Hepatocyte (in vitro differentiated cells): Measurements from ENCODE around the gene NUP50. TPM values are rescaled to one million over a fixed set of nuclear protein-coding genes. Genes with fewer than 3 reads are reported as not detected.
A peak's percentile ranks its signal among the peaks of the same experiment; 100 is the strongest.

Source experiments
- DNase-seq: peaks from one replicate; pipeline ENCODE4 v3.0.0-alpha.2; 2016; ENCODE audit warnings: low spot score
- H2AFZ ChIP-seq: fragments of 200-600 bp; sonication (generic); 2 replicates; pipeline ENCODE4 v1.6.0; 2016; ENCODE audit warnings: antibody characterized with exemption, mild to moderate bottlenecking
- H3K27ac ChIP-seq: fragments of 200-600 bp; sonication (generic); 2 replicates; pipeline ENCODE4 v1.5.1; 2016; ENCODE audit warnings: mild to moderate bottlenecking
- H3K27me3 ChIP-seq: fragments of 200-600 bp; sonication (generic); 2 replicates; pipeline ENCODE4 v1.6.1; 2016
- H3K36me3 ChIP-seq: fragments of 200-600 bp; sonication (generic); replicated peaks from 2 replicates; pipeline ENCODE4 v1.5.1; 2016; ENCODE audit warnings: low read depth; ENCODE audit not compliant: insufficient read depth
- H3K4me1 ChIP-seq: fragments of 200-600 bp; sonication (generic); 2 replicates; pipeline ENCODE4 v1.5.1; 2016; ENCODE audit warnings: mild to moderate bottlenecking, moderate library complexity; ENCODE audit not compliant: insufficient read depth
- H3K4me2 ChIP-seq: fragments of 200-600 bp; sonication (generic); 2 replicates; pipeline ENCODE4 v1.6.0; 2016
- H3K4me3 ChIP-seq: fragments of 200-600 bp; sonication (generic); 2 replicates; pipeline ENCODE4 v1.5.1; 2016; ENCODE audit warnings: mild to moderate bottlenecking
- H3K79me2 ChIP-seq: fragments of 200-600 bp; sonication (generic); 2 replicates; pipeline ENCODE4 v1.6.0; 2017; ENCODE audit warnings: mild to moderate bottlenecking
- H3K9me2 ChIP-seq: fragments of 200-600 bp; sonication (generic); replicated peaks from 2 replicates; pipeline ENCODE4 v1.6.0; 2017; ENCODE audit warnings: mild to moderate bottlenecking; ENCODE audit not compliant: insufficient read depth
- H3K9me3 ChIP-seq: fragments of 200-600 bp; sonication (generic); 2 replicates; pipeline ENCODE4 v1.5.1; 2016; ENCODE audit warnings: low read depth, mild to moderate bottlenecking
- H4K20me1 ChIP-seq: fragments of 200-600 bp; sonication (generic); 2 replicates; pipeline ENCODE4 v1.6.0; 2016; ENCODE audit warnings: mild to moderate bottlenecking; ENCODE audit not compliant: insufficient read depth, poor library complexity, severe bottlenecking
- EZH2 ChIP-seq: fragments of 200-600 bp; sonication (generic); IDR thresholded peaks from 2 replicates; pipeline ENCODE4 v1.6.1; 2016; ENCODE audit warnings: antibody characterized with exemption, mild to moderate bottlenecking, borderline replicate concordance
- EZH2phosphoT487 ChIP-seq: fragments of 200-600 bp; sonication (generic); IDR thresholded peaks from one replicate; pipeline ENCODE4 v1.6.1; 2018; ENCODE audit warnings: antibody characterized with exemption, mild to moderate bottlenecking, low read depth, moderate library complexity; ENCODE audit not compliant: unreplicated experiment, severe bottlenecking
- WGBS: methylation state at CpG from one replicate; pipeline ENCODE4 v1.1.6; 2016; ENCODE audit warnings: low lambda C conversion rate; ENCODE audit errors: missing lambda C conversion rate; 5-methylcytosine and 5-hydroxymethylcytosine counted together
- polyA plus RNA-seq: library from polyadenylated mRNA; unstranded; fragments of >200 nt; fragmentation: Nextera tagmentation; extraction: Ambion mirVana; gene quantifications from 2 replicates; pipeline ENCODE4 v1.2.1, GENCODE V29; 2016
- total RNA-seq: library from RNA; depleted of rRNA; stranded (reverse); fragments of >200 nt; gene quantifications from 2 replicates; pipeline ENCODE4 v1.2.3, GENCODE V29; 2014
- TF ChIP-seq, protein P1 (sequence below): fragments of 200-600 bp; sonication (generic); IDR thresholded peaks from 2 replicates; pipeline ENCODE4 v1.5.1; 2016; ENCODE audit warnings: antibody characterized with exemption, mild to moderate bottlenecking; ENCODE audit not compliant: poor library complexity

Gene NUP50
- total and polyA plus RNA-seq, 2 experiments from 2014 or later: 16.0 to 43.8 TPM

DNA sequence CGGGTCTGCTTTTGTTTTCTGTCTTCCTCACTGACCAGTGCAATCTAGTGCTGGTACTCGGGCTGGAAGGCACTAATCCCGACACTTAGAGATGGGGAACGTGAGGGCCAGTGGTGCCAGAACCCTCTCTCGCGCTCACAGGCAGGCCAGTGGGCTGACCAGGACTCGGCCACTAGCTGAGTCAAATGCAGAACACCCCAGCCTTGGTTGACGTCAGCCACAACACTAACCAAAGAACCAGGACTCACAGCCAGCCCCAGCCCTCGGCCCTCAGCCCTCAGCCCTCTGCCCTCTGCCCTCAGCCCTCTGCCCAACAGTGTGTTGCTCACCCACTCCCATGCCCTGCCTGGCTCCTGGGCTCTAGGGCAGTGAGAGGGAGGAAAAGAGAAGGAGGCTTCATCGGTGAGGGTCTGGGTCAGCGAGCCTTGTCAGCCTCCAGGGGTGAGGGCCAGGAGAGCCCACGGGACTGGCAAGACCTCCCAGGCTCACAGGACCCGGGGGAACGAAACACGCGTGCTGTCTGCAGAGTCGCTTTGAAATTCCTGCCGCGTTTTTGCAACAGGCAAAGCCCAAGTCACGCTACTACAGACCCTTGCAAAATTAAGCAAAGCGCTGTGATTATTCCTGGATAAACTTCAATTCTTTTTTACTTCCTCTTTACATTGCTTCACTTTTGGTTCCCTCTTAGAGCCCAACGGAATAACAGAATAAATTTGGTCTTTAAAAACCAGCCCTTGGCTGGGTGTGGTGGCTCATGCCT lies 49.4 kb downstream of the NUP50 start:
- TF ChIP-seq, protein P1, sequence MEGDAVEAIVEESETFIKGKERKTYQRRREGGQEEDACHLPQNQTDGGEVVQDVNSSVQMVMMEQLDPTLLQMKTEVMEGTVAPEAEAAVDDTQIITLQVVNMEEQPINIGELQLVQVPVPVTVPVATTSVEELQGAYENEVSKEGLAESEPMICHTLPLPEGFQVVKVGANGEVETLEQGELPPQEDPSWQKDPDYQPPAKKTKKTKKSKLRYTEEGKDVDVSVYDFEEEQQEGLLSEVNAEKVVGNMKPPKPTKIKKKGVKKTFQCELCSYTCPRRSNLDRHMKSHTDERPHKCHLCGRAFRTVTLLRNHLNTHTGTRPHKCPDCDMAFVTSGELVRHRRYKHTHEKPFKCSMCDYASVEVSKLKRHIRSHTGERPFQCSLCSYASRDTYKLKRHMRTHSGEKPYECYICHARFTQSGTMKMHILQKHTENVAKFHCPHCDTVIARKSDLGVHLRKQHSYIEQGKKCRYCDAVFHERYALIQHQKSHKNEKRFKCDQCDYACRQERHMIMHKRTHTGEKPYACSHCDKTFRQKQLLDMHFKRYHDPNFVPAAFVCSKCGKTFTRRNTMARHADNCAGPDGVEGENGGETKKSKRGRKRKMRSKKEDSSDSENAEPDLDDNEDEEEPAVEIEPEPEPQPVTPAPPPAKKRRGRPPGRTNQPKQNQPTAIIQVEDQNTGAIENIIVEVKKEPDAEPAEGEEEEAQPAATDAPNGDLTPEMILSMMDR: no peak
- TF ChIP-seq EZH2 (no peak), EZH2phosphoT487 (no peak)
- Histone ChIP-seq H3K27ac (peak overlapping the region; percentile 82), H3K4me1 (peaks cover 30% of the 10 kb centered on the region), H4K20me1 (peaks cover 20% of the 10 kb centered on the region), H3K4me3 (no peak overlapping the region), H3K27me3 (no peaks in the 10 kb centered on the region), H3K36me3 (no peaks in the 10 kb centered on the region), H3K9me3 (no peaks in the 10 kb centered on the region), H3K9me2 (no peaks in the 10 kb centered on the region), H3K79me2 (peaks cover 39% of the 10 kb centered on the region), H2AFZ (no peak overlapping the region), H3K4me2 (peak overlapping the region; percentile 78)
- WGBS: 62% methylated on average over 22 of the region's 22 CpGs
- no peak for DNase-seq

DNA sequence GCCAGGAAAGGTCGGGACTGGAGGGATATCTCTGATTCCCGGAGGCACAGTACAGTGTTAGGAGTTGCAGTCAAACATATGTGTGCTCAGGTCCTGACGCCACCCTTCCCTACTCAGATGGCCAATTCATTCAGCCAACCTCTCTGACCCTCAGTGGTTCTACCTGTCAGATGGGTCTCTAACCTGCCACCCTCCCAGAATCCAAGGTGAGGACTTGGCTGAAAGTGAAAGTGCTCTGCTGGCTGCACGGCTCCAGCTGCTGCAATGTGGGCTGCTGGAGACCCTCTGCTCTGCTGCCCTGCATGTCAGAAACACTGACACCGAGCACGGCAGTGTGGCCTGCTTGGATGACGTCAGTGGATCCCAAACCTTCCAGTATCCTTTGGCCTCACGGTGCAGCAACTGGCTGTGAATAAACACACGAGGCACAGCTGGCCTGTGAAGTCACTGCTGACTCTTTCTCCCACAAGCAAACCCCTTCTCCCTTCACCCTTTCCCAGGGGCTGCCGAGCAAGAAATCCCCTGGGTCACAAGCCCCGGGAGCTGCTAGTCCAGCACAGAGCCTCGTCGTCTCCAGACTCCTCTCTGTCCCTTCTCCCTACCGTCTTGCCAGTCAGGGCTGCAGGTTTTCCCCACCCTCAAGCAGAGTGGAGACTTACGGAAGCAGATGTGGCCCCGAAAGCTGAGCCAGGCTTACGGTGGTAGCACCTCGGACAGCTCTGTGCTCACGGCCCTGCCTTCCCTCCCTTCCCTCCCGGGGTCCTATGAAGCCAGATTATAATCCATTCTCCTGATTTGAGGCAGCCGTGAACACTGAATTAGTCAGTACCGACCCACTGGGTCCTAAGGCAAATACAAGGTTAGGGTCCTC lies 52.6 kb downstream of the NUP50 start:
- H3K4me2 ChIP-seq: peak overlapping the region; percentile 53
- TF ChIP-seq EZH2 (no peak), EZH2phosphoT487 (no peak)
- TF ChIP-seq, protein P1: no peak
- no peaks in the 10 kb centered on the region for H3K9me3 ChIP-seq
- DNase-seq: peak; percentile 55
- 41% methylated on average over 22 of the region's 22 CpGs for WGBS
- no peaks in the 10 kb centered on the region for H3K9me2 ChIP-seq
- peaks cover 60% of the 10 kb centered on the region for H3K79me2 ChIP-seq
- H3K4me3 ChIP-seq: no peak overlapping the region
- H3K4me1 ChIP-seq: peaks cover 19% of the 10 kb centered on the region
- H4K20me1 ChIP-seq: peaks cover 20% of the 10 kb centered on the region
- H3K27me3 ChIP-seq: no peaks in the 10 kb centered on the region
- H2AFZ ChIP-seq: no peak overlapping the region
- no peak overlapping the region for H3K27ac ChIP-seq
- H3K36me3 ChIP-seq: no peaks in the 10 kb centered on the region

DNA sequence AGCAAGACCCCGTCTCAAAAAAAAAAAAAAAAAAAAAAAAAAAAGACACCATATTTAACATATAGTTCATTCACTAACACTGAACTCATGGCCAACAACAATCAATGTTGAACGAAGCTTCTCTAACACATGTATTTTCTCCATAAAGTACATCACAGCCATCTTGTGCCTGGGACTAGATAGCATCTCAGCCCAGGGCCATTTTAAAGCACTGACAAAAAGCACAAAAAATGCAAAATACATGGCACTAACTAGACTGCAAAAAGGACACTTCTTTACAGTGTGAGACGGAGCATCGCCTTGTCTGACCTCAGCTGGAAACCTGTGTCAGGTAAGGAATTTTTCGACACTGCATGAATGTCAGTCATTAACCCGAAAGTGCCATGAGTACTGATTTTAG lies 53.6 kb downstream of the NUP50 start:
- TF ChIP-seq EZH2 (no peak), EZH2phosphoT487 (no peak)
- TF ChIP-seq, protein P1: no peak
- H3K4me2 ChIP-seq: no peak overlapping the region
- no peaks in the 10 kb centered on the region for H3K9me3 ChIP-seq
- peaks cover 63% of the 10 kb centered on the region for H3K79me2 ChIP-seq
- H3K4me3 ChIP-seq: no peak overlapping the region
- DNase-seq: no peak
- 95% methylated on average over 6 of the region's 6 CpGs for WGBS
- H3K9me2 ChIP-seq: no peaks in the 10 kb centered on the region
- H2AFZ ChIP-seq: no peak overlapping the region
- no peak overlapping the region for H3K27ac ChIP-seq
- peaks cover 20% of the 10 kb centered on the region for H4K20me1 ChIP-seq
- H3K4me1 ChIP-seq: peaks cover 12% of the 10 kb centered on the region
- no peaks in the 10 kb centered on the region for H3K27me3 ChIP-seq
- no peaks in the 10 kb centered on the region for H3K36me3 ChIP-seq
